Daoy (cell line): ENCODE measurements around the gene DMRTB1. TPM values are rescaled to one million over a fixed set of nuclear protein-coding genes. Genes with fewer than 3 reads are reported as not detected.
A peak's percentile ranks its signal among the peaks of the same experiment; 100 is the strongest.

Experiments
- DNase-seq: peaks from one replicate; pipeline ENCODE4 v3.0.0-alpha.2; 2015; ENCODE audit warnings: low read depth
- total RNA-seq: library from RNA; depleted of rRNA; stranded (reverse); fragments of >200 nt; shearing (Covaris generic); gene quantifications from 2 replicates; pipeline ENCODE4 v1.2.3, GENCODE V29; 2014

Gene DMRTB1
- total RNA-seq, 1 experiment from 2014 or later: not detected

DNA sequence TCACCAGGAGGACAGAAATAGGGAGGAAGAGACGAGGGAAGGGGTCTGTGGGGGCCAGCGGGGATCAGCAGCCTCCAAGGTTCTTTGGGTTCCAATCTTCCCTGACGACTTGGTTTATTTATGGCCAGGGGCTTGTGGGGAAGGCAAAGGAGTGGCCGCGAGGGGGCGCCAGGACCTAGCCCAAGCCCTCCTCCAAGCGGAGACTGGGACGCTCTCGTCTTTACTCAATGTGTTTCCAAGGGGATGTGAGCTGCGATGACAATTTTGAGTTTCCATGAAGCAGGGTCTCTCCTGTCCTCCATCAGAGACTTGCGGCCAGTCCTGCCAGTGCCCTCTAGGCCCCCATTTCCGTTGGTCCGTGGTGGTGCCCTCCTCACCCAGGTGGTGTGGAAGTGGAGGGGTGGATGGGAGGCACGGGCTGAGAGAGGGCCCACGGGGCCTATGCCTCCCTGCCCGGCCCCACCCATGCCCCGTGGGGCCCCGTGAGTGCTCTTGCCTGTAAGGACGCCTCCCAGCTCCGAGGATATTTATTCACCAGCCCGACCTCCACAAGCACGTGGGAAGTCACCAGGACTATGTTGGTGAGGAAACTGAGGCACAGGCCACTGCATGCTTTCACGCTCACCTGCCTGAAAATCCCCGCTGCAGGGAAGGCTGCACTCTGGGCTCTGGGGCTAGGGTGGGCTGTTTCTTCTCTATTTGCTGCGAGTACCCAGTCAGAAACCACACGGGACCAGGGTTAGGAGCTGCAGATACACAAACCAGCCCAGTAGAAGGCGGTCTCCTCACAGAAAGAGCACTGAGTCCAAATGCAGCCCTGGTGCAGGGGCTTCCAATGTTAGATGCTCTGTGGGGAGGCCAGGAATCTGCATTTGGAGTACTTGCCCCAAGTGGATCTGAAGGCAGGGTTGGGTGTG is 26.5 kb downstream of the DMRTB1 start:
- peak; percentile 85 for DNase-seq

DNA sequence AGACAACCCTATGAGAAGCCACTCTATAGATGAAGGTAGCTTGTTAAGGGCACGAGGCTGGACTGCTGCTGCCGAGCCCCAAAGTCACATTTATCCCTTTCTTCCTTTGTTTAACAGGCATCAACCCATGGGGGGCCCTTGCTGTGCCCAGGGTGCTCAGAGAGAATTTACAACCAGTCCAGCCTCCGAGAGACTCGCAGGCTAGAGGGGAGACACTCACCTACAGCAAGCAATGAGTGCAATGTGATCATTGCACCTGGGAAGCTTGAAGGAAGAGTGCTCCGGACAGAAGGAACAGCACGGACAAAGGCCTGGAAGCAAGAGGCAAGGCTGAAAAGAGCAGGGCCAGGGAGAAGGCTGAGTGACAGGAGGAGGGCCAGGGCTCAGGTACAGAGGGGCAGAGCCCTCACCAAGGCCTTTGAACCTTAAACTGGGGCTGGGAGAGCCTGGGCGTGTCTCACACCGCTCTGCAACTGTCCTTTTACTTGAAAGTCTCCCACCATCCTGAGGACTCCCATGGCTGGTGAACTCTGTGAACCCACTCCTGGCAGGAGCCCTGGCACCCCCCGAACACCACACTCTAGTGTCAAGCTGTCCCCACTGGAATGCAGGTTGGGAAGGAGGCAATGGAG is 27.3 kb downstream of the DMRTB1 start:
- no peak for DNase-seq

DNA sequence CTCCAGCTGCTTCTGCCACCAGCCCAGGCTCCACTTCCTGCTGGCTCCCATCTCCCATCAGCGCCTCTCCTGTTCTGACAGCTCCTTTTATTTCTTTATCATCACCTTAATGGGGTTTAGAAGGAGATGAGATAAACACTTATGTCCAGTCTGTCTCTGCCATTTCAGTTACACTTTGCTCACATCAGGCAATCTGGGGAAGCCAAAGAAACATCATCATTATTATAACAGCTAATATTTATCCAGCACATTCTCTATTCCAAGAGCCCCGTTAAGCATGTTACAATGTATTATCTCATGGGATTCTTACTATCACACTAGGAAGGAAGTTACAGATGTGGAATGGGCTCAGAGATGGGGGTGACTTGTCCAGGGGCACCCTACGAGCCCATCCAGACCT is 31.2 kb downstream of the DMRTB1 start:
- no peak for DNase-seq

DNA sequence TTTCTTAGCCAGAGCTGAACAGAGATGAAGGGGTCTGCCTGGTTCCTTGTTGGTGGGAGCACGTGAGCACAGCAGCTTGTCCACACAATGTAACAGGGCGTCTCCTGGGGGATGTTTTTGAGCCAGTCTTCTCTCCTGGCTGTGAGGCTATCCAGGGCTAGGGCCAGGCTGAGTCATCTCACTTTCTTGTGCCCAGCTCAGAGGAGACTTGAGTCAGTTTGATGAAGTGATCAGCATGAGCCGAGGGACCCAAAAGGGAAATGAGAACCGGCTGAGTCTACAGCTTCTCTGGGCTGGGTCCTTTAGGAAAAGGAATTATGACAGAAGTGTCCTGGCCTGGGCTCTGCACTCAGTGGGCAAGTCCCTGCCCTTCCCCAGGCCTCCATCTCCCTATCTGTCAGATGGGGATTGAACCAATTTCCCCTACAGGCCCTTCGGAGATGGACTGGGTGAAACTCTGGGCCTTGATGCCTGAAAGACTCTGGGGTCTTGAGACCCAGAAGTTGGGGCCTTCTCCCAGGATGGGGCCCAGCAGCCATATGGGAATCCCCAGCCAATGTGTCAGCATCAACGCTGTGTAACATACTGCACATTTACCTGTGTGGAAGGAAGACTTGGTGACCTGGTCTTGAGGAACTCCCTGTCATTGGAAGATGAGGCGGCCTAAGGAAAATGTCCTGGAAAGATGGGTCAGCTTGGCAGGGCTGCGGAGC is 36.6 kb downstream of the DMRTB1 start:
- DNase-seq: no peak

DNA sequence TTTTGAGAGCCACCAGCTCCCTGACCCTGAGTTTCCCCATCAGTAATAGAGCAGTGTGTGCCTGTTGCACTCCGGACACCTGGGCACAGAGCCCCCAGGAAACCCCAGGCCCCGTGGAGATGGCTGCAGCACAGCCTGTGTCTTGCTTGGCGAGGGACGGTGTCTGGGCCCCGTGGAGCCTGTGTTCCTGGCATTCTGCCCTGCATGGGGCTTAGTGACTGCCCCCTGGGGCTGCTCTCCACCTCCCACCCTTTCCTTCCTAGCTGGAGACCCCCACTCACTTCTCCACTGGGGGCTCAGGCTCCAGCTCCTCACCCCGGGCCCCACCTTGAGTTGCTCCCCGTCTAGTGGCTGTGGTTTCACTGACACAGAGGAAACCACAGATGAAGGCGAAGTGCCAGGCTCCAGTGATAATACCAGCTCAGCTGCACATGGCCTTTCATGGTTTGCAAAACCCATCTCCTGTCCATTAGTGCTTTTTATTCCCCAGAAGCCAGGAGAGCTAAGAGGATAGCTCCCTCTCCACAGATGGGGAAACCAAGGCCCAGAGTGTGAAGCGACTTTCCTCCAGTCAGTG is 39.4 kb downstream of the DMRTB1 start:
- peak; percentile 65 for DNase-seq

DNA sequence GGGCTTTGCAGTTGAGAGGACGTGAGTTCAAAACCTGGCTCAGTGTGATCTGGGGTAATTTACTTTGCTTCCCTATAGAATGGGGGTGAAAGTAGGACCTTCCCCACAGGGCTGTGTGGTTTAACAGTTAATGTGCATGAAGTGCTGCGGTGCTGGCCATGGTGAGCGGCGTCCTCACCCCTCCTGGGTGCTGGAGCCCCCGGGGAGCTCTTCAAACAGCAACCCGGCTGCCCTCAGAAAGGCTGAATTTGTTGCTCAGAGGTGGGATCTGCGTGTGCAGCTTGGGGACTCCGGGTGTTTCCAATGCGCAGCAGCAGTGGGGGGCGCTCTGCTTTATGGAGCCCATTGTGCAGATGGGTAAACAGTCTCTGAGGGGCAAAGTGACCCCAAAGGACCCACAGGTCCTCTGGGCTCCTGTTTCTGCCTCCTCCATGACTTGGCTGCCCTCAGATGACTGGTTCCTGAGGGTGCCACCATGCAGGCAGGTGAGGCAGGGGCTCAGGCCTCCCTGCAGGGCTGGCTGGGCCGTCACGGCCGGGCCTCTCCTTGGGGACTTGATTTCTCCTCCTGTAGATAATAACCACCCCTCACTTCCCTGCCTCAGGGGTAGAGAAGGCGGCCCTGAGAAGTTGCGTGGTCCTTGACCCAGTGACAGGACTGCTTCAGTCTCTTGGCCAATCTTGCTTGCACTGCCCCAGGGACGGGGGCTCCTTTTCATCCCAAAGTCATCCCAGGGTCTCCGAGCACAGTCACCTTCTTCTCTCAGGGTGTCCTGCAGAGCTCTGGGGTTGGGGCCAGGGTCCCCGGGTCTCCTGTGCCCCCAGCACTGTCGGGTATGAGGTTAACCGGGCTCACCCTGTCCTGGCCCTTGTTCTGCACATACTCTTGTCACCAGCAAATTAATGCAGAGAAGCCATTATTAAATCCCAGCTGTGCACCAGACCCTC is 40.3 kb downstream of the DMRTB1 start:
- no peak for DNase-seq

DNA sequence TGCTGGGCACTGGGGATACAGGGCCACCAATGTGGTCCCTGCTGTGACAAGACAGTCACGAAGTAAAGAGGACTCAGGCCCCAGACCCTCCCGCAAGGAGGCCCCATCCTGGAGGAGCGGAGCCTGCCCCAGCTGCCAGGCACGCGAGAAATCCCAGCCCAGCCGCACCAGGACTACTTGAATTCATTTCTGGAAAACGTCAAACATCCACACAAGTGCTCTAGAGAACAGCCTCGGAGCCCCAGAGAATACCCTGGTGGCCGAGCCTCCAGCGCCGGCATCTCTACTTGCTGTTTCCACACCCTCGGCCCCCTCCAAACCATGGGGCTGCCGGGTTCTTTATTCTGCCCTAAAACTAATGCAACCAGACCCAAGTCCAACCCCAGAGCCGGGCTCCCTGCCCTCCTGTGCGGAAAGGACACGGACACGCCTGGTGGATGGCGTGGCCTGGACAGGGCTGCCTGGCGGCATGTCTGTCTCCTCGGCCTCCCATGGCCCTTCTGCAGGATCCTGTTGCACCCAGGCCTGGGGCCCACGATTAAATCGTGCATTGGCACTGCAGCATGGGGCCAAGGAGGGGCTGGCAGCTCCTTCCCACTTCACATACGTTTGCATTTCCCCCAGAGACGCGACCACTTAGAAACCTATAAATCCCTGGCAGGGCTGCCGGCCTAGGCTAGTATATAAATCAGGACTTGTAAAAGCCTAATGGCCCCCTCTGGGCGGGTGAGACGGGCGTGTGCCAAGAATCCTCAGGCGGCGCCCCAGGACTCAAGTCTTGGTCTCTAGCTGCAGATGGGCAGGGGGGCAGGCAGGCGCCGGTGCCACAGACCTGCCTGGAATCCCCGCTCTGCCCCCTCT is 41.2 kb downstream of the DMRTB1 start:
- no peak for DNase-seq

DNA sequence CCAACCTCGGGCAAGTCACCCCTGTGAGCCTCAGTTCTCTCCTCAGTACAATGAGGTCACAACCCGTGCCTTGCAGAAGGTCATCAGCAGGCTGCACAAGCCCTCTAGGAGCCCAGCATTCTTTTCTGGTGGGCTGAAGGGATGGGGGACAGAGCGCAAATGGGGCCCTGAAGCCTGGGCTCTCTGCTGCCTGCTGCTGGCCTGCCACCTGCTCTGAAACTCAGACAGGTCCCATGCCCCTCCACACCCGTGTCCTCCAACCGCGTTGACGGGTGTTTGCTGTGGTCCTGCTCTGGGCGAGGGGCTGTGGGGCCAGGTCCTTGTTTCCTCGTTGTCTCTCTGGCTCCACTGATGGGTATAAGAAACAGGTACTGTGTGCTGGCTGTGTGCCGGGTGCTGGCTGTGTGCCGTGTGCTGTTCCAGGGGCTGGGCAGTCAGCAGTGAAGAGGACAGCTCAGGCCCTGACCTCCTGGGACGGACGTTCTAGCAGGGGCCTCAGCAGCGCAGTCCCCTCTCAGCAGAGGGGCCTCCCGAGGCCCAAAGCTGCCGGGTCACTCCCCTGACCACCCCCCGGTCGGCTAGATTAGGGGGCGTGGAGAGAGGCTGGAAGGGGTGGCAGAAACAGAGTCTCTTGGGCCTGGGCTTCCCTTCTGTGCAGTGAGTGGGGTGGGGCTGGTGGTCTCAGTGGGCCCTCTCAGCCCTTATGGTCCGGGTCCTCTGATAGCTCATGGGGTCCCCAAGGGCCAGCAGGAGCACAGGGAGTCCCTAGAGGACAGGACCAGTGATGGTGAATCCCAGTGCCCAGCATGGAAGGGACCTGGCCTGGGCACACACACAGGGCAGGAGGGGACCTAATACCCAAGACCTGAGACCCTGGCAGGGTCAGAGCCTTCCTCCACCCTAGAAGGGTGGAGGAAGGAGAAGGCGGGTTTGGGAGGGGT is 42.1 kb downstream of the DMRTB1 start:
- no peak for DNase-seq

DNA sequence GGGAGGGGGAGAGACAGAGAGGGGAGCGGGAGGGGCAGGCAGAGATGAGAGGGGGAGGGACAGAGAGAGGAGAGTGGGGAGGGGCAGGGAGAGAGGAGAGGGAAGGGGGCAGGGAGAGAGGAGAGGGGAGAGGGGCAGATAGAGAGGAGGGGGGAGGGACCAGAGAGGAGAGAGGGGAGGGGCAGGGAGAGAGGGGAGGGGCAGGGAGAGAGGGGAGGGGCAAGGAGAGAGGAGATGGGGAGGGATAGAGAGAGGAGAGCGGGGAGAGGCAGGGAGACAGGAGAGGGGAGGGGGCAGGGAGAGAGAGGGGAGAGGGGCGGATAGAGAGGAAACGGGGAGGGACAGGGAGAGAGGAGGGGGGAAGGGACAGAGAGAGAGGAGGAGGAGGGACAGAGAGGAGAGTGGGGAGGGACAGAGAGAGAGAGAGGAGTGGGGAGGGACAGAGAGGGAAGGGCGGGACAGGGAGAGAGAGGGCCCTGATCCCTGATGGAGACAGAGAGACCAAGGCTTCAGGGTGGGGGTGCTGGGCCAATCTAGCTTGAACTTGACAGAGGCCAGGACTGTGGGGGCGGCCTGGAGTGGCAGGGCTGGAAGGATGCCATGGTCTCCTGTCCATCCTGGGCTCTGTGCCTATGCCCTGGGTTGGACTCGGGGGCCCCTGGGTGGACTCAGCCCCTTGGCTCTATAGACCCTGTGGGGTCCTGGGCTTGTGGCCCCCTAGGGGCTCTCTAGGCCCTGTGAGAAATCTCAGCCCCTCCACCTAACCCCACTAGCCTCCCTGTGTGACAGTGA is 43.6 kb downstream of the DMRTB1 start:
- no peak for DNase-seq

DNA sequence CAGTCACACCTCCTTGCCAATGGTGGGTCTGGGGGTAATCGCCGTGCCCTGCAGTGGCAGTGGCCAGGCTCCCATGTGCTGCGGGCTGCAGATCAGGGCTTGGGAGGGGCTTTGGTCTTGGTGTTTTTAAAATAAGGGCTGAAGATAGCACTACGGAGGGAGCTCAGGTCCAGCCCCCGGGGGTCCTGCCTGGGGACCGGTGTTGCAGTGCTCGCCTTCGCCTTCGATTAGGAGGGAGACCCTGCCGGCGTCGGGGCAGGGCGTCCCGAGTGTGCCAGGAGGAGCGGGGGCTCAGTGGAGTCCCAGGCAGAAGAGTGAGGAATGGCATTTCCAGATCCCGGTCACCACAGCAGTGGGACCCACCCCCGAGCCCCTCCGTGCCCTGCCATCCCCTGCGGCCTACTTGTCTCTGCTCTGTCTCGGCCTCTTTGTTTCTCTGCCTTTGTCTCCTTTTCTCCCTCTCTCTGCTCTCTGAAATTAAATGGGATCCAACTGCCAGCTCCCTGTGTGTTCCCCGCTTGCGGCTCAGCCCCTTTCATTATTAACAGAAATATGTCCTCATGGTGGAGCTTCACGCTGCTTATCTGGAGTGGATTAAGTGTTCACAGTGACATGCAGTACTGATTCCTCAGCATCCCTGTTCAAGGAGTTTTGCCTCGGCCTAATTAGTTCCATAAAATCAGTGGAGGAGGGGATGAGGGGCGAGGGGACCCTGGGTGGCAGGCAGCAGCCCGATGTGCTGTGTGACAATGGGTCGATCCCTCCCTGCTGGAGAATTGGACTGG is 44.4 kb downstream of the DMRTB1 start:
- DNase-seq: no peak

DNA sequence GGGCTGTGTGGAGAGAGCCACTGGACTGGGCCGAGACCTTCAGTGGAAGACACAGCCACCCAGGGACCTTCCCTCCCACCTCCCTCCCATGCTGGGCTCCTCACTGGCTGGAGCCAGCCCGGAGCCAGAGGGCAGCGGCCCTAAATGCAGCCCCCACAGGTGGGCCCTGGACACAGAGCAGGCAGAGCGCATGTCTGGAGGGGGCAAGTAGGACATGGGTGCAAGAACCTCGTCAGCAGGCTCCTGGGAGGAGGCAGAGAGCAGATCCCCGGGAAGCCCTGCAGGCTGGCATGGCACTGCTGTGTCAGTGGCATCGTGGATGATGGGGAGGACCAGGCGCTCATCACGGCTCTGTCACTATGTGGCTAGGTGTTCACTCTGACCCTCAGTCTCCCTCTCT is 45.7 kb downstream of the DMRTB1 start:
- no peak for DNase-seq

DNA sequence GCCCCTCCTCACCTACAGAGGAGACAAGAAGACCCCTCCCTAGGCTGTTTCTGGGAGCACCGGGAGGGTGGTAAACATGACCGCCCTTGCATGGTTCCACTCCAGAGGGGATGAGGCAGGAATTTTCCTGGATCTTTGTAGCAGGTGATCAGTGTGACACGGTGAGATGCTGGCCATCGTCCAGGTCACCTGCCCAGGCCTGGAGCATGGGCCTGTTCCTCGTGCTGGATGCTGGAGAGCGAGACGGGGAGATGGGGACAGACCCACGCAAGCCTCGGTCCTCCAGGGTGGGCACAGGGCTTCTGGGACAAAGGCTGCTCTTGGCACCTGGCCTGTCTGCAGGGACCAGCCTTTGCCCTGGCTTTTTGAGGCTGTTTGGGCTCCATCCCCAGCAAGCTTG is 46.2 kb downstream of the DMRTB1 start:
- DNase-seq: no peak

DNA sequence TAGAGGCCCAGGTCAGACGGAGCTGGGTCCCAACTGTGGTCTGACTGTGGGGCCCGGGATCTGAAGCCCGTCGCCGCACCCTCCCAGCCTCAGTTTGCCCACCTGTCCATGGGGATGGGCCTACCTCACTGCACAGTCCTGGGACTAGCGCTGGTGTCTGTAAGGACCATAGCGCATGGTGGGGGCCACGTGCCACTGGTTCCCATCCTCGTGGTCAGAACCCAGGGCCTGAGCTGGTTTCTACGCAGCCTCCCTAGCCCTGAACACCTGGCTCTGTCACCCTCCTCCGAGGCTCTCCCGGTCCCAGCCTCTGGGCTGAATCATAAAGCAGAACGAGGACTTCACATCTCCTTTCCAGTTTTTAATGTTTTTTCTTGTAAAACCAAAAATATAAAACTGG is 46.7 kb downstream of the DMRTB1 start:
- no peak for DNase-seq

DNA sequence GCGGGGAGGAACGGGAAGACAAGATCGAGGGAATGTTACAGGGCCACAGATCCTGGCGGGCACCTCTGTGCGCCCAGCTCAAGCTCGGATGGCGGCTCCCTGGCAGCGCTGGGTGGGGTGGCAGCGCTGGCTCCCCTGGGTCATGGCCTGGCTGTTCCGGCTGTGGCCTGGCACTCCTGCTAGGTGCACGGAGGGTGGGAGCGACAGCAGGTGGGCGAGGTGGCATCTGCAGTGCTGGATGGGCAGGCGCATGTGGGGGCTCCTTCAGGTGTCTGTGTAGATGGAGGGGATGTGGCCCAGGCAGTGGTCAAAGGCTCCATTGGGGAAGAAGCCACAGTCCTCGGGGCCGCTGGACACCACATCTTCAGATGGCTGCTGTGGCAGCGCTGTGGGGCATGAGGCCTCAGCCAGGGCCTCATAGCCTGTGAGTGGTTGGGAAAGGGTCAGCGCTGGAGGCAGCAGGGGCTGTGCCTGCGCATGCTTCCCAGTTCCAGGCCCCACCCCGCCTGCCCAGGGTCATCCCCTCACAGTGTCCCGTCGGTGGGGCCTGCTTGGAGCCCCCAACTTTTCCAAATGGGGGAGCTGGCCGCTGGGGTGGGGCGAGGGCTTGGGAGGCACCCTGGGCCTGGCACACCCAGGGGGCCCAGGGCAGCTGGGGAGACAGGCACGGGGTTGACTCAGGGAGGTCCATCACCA is 47.3 kb downstream of the DMRTB1 start:
- no peak for DNase-seq

DNA sequence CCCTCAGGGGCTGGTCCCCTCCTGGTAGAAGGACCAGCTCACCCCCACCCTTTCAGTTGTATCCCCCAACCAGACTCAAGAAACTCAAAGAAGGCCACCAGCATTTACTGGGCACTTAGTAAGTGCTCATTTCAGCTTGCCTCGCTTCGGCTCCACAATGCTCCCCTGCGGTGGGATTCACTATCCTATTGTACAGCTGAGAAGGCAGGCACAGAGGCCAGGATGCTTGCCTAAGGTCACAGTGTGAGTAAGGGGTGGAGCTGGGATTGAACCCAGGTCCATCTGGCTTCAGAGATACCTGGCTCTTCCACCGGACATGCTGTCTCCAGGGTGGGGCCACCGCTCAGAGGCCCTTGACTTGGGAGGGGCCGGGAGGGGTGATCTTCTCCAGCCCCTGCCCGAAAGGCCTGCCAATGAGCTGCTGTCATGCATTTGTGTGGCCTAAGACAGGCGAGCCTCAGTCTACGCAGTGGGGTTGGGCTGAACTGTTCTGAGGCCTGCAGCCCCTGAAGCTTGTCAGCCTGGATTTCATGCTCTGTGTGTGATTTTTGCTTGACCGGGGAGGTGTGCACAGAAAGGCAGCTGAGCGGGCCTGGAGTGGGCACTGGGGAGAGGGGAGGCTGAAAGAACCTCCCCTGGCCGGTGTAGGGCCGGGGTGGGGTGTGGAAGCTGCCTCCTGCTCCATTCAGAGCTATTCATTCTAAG is 48.1 kb downstream of the DMRTB1 start:
- DNase-seq: no peak
